Liver (tissue), 3 donors: ENCODE results near the gene STK11.

ENCODE experiments used
- ATF3 ChIP-seq: IDR thresholded peaks from 2 replicates; pipeline ENCODE4 v1.6.1; 2016; ENCODE audit warnings: antibody characterized with exemption
- CTCF ChIP-seq: fragments of 150-350 bp; IDR thresholded peaks from 2 replicates; pipeline ENCODE4 v1.5.1; 2017; ENCODE audit warnings: improper control_type of control experiment, low read depth, low read length; ENCODE audit not compliant: missing input control
- FOXA1 ChIP-seq: IDR thresholded peaks from 2 replicates; pipeline ENCODE4 v1.6.1; 2016; ENCODE audit warnings: antibody characterized with exemption
- FOXA2 ChIP-seq: IDR thresholded peaks from 2 replicates; pipeline ENCODE4 v1.6.1; 2016; ENCODE audit warnings: antibody characterized with exemption
- HNF4G ChIP-seq: IDR thresholded peaks from 2 replicates; pipeline ENCODE4 v1.6.1; 2016; ENCODE audit warnings: antibody characterized with exemption
- JUND ChIP-seq, 2 donors: IDR thresholded peaks; 2 replicates each; pipeline ENCODE4 v1.6.1; 2016; ENCODE audit warnings: antibody characterized with exemption in 2 of 2
- RAD21 ChIP-seq, 2 donors: IDR thresholded peaks; 2 replicates each; pipeline ENCODE4 v1.6.1; 2016; ENCODE audit warnings: antibody characterized with exemption in 2 of 2, mild to moderate bottlenecking in 2 of 2
- REST ChIP-seq: IDR thresholded peaks from 2 replicates; pipeline ENCODE4 v1.6.1; 2016; ENCODE audit warnings: antibody characterized with exemption, mild to moderate bottlenecking
- RXRA ChIP-seq, 2 donors: IDR thresholded peaks; 2 replicates each; pipeline ENCODE4 v1.6.1; 2017 to 2018; ENCODE audit warnings: antibody characterized with exemption in 2 of 2, mild to moderate bottlenecking in 1 of 2
- TAF1 ChIP-seq: conservative IDR thresholded peaks from 2 replicates; pipeline ENCODE4 v1.6.1; 2016; ENCODE audit warnings: antibody characterized with exemption, mild to moderate bottlenecking
- YY1 ChIP-seq: IDR thresholded peaks from 2 replicates; pipeline ENCODE4 v1.6.1; 2016; ENCODE audit warnings: antibody characterized with exemption, mild to moderate bottlenecking
- ZBTB33 ChIP-seq: IDR thresholded peaks from 2 replicates; pipeline ENCODE4 v1.6.1; 2016; ENCODE audit warnings: antibody characterized with exemption
- TF ChIP-seq, protein P1 (sequence below): IDR thresholded peaks from 2 replicates; pipeline ENCODE4 v1.6.1; 2016; ENCODE audit warnings: antibody characterized with exemption
- donor health status: healthy.
- donor health status: healthy.

DNA sequence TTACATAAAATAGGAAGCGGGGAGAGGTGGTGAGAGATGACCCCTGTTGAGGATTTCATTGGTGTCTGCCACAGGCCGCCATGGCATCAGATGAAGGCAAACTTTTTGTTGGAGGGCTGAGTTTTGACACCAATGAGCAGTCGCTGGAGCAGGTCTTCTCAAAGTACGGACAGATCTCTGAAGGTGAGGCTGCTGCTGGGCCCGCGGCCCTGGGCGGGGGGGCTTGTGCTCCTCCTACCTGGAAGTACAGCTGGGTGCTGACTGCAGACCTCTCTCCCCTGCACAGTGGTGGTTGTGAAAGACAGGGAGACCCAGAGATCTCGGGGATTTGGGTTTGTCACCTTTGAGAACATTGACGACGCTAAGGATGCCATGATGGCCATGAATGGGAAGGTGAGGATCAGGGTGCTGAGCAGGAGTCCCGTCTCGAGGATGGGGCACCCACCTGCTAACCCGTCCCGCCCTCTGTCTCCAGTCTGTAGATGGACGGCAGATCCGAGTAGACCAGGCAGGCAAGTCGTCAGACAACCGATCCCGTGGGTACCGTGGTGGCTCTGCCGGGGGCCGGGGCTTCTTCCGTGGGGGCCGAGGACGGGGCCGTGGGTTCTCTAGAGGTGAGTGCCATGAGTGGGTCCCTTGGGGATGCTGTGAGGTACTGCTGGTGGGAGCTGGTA lies 65.4 kb downstream of the STK11 start:
- TF ChIP-seq YY1 (no peak), CTCF (no peak), ATF3 (no peak), FOXA1 (no peak), TAF1 (no peak), JUND (IDR thresholded peaks at IDR 0.05) (no peak), RXRA (IDR thresholded peaks at IDR 0.05) (no peak), REST (no peak), ZBTB33 (no peak), FOXA2 (no peak), RAD21 (IDR thresholded peaks at IDR 0.05) (no peak), HNF4G (no peak)
- TF ChIP-seq, protein P1, sequence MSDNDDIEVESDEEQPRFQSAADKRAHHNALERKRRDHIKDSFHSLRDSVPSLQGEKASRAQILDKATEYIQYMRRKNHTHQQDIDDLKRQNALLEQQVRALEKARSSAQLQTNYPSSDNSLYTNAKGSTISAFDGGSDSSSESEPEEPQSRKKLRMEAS = no peak
